Measurements from ENCODE around the gene SEMG2.

- TF ChIP-seq CTCF (IDR thresholded peaks at IDR 0.05; ENCODE audit: borderline replicate concordance, extremely low read depth, low read length, poor library complexity, severe bottlenecking) = no peak
- no peak for TF ChIP-seq EZH2 (IDR thresholded peaks at IDR 0.05; ENCODE audit: borderline replicate concordance, low read depth, low read length, severe bottlenecking)
These were observed 33.5 kb upstream of the SEMG2 start for GRCh38 chr20:45187693-45188092.

Measured in DND-41 (cell line).